HG02678 (cell line): Measurements from ENCODE around the gene AJUBA.
"Not testable (repeated sequence)": the region's sequence is repeated elsewhere in the genome, so short reads cannot be mapped to it uniquely, and the experiment has no call there.

Experiments used
- ATAC-seq: cut with Tn5 transposase; IDR thresholded peaks from one replicate; pipeline ENCODE4 v1.9.1; 2021; ENCODE audit warnings: mild to moderate bottlenecking, moderate library complexity; ENCODE audit not compliant: unreplicated experiment

Gene AJUBA

DNA sequence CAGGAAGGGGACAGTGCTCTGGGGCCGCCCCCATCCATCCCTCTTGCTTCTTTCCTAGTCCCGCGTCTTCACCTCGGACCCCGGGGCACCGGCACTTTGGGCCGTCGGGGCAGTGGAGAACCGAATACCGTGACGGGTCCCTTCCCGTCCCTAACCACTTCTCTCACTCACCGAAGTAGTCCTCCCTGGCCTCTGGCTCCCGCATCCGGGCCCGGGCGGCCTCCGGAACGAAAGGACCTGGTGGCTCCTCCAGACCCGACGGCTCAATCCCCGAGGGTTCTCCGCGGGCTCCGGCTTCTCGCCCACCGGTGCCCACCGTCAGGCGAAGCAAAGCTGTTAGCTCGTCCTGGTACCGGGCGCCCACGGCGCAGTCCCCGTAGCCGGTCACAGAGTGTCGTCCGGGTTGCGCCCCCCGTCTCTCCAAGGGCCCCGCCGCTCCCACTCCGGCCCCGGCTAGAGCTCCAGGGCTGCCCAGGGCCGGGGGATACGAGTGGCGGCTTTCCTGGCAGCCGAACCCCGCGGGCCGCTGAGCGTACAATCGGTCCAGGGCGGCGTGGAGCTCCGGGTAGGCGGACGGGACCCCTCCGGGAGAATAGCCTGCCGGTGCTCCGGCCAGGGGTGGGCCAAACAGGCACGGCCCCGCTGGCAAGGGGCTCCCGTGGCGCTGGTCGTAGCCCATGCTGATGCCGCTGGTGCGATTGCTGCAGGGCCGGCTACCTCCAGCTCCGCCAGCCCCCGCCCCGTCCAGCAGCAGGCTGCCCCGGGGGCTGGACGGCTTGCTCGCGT, 1.1 kb downstream of the AJUBA start:
- no peak for ATAC-seq

DNA sequence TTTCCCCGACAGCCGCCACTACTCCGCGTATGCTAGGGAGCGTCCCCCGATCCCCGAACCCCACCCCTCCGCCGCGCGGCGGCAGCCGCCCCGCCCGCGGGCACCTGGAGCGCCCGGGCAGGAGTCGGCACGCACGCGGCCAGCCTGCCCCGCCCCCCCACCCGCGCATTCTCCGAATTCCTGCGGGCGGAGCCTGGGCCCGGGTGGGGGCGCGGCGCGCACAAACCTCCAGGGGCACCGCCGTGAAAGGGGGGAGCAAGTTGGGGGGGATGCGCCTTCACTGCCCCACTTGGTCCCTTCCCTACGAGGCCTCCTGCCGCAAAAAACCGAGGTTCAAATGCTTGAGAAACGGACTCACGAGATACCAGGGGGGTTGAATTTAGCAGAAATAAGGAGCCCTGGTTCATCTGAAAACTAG, 1.7 kb downstream of the AJUBA start:
- no peak for ATAC-seq

DNA sequence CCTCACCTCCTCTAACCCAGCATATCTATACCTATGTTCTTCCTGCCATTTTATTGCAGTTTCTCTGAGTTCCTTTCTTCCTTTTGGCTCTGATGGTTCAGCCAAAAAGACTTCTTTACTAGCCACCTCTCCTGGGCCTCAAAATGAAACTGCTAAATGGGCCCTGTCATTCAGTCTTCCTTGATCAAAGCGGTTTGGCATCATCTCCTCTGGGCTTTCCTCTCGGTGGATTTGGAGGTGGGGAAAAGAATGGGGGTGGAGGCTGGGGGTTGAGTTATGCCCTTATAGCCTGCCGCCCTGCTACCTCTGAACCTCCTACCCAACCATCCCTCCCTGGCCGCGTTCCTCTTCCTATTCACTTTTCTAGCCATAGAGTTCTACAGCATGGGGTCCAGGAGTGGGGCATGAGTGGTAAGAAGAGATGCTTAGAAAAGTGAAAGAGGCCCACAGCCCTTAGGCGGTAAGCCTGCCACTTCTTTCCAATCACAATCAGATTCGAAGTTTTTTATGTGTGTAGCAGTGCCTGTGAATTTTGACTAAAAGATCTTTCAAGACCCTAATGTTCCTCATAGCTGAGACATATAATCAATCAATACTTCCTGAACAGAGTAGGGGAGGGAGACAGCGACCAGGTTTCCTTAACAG, 2.5 kb downstream of the AJUBA start:
- ATAC-seq = no peak

DNA sequence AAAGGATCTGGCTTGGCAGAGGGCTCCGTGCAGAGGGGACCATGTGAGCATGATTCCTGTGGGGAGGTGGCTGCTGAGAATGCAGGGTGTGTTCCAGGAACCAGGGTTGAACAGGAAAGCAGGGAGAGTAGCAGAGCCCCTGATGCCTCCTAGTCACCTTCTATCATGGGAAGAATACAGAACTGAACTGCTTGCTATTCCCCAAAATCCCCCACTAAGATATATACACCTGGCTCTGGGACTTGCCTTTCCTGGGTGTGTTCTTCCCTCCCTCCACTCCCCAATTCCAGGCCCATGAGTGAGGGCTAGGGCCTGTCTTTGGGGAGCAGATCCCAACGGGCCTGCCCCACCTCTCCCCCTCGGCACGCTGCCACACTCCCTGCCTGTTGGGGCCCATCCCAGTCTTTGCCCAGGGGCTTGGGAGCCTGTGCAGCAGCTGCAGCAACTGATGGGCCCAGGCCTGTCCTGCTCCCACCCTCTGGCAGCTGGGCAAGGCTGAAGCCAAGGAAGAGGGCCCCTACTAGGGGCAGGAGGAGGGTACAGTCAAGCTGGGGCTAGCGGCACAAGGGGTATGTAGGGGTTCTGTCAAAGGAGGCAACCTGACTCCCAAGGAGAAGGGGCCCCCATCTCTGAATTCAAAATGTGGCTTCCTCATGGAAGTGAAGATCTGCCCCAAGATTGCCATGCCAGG, 3.2 kb downstream of the AJUBA start:
- no peak for ATAC-seq

DNA sequence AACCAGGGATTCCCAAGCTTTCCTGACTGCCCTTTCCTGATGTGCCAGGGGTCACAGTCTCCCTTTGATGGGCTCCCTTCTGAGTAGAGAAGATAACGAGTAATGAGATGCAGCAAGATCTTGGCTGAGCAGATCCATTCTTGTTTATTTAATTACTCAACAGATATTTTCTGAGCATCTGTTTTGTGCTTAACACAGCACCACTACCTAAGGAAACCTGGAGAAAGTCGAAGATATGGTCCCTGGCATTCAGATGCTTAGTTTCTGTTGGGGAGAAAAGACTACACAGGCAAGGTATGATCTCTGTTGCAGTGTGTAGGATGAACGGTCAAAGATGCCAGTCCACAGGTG, 3.9 kb downstream of the AJUBA start:
- no peak for ATAC-seq

DNA sequence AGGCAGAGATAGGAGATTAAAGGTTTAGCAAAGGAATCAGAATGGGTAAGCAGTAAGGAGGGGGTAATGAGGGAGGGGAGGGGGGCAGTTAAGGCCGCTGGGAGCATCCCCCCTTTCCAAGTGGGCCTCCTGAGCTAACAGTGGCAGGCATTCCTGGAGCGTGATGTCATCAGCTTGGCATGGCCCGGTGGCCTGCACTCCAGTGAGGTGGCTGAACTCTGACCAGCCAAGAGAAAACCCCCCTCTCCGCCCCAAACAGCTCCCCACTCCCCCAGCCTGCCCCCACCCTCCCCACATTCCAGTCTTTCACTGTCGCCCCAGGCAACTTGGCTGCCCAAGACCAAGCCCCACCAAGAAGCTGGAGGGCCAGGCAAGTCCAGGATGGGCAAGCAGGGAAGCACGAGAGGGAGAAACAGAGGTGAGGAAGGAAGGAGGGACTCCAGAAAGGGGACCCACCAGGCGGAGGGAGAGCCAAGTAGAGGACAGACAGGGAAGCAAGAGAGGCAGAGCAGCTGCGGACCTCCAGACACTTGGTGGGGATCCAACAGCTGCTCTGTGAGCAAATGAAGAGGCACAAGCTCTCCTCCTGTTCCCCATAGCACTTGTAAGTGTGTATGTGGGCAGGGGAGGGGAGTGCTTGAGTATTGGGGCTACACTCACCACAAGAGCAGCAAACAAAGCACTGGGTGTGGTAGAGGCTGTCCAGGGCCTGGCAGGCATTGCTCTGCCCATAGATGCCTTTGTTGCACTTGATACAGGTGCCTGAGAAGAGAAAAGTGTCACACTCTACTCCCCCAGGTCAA, 4.5 kb downstream of the AJUBA start:
- ATAC-seq = no peak

DNA sequence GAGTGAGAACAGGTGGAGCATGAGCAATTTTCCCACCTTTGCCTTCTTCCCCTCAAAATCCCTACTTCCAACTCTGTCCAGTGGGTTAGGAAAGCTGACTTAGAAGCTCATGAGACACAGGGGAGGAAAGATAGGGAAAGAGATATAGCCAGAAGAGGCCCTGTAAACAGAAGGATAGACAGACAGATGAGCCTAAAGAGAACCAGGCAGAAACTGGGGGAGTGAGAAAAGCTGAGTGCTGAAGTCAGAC, 5.0 kb downstream of the AJUBA start:
- no peak for ATAC-seq

DNA sequence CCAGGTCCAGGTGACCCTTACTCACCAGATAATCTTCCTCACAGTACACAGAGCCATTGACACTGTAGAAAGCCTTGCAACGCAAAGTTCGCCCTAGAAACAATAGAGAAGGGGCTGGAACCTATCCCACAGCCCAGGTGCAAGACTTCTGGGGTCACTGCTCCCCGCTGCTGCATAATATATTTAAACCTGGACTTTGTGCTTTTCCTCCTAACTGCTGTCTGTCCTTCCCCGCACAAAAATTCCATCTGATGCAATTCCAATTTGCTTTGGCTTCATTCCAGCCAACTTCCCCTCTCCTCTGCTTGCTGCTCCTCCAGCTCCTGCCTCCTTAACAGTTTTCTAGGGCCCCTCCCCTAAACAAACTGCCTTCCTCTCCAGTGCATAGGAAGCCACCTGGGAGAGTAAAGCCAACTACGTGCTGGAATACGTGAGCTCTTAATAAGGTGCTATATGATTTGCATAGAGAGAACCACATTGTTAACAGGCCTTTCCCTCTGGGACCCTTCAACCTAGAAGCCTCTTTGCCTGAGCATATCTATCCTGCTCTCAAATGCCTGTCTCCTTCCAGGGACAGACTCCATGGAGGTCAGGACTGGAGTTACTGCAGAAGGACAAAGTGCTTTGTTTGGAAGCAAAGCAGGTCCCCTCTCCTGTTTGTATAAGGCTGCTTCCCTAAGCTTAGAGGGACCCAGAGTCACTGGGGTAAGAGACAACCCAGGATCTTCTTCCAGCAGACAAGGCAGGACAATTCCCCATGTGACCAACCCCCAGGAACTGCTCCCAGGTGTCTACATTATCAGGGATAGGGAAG, 5.5 kb downstream of the AJUBA start:
- no peak for ATAC-seq

DNA sequence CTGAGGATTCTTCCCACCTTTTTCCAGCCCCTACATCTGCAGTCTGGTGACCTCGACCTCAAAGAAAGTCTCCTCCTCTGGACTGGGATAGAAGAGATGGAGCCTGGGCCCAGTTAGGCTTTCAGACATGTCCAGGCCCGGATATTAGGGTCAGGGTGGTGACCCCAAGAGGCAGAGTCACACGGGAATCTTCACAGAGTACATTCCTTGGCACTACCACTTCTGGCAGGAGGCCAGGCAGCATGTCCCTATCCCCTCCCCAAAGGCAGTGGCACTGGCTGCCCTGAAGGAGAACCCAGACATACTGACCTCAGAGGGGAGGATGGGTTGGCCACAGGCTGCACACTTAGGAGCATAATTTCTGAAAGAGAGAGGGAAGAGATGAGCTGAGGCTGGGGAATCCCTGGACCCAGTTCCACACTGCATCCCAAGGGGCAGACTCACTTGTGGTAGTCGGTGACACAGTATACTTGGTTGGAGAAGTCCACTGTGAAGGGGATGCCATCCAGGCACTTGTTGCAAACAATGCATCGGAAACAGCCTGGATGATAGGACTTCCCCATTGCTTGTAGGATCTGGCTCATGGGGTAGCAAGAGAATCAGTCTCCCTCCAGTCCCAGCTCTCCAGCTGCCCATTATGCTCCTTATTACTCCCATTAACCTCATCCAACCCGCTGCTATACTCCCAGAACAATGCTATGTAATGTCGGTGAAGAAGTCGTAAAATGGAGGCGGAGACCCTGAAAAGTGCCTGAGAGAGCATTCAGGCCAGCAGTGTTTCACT, 7.6 kb downstream of the AJUBA start:
- ATAC-seq = no peak

DNA sequence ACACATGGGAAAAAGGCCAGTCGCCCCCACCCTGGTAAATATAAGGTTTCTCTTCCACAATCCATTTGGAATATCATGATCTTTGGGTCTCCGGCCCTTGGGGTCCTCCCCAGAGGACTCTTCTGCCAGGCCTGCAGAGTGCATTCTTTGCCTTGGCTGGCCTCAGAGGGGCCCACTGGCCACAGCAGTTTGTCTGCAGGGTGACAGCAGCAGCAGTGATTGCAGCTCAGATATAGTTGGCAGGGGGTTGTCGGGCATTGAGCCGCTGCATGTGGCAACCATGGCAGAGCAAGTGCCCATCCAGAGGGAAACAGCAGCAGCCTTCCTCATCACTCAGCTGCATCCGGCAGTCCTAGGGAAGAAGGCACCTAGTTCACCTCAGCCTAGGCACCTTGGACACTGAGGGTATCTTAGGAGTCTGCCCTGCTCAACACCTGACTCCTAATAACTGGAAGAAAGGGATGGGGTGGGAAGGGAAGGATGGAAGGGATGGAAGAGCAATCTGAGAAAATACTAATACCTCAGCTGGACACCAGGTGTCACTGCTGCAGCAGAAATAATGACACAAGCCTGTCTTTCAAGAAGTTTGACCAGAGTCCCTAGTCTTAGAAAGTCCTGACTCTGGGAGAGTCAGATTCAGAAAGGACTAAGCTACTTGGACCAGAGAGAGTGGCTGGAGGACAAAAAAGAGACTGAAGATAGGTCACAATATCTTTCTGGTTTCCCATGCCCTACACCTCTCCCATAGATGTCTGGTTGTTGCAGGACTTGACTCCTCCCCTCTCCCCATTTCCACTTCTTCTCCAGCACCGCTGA, 8.9 kb downstream of the AJUBA start:
- no peak for ATAC-seq

DNA sequence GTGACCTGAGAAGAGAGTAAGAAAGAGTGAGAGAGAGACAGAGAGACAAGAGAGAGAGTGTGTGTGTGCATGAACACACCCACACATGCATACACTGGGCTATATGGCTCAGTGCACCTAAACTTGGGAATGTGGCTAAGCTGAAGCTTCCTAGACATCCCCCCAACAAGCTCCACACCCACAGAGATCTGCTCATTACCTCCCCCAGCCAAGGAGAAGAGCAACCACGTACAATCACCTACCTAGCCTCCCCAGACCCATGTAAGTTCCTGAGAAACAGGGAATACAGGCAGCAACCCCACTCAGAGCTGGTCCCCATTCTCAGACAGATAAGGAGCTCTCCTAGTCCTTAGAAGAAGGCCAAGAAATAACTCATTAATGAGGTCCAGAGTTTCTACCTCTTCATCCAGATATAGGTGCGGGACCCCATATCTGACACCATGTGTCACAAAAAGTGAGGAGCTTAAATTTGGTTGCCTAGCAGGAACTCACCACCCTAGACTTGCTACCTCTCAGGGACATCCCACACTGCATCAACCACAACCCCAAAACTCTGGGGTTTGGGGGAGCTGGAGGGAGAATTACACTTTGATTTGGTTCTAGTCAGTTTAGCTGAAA, 9.9 kb downstream of the AJUBA start:
- no peak for ATAC-seq

DNA sequence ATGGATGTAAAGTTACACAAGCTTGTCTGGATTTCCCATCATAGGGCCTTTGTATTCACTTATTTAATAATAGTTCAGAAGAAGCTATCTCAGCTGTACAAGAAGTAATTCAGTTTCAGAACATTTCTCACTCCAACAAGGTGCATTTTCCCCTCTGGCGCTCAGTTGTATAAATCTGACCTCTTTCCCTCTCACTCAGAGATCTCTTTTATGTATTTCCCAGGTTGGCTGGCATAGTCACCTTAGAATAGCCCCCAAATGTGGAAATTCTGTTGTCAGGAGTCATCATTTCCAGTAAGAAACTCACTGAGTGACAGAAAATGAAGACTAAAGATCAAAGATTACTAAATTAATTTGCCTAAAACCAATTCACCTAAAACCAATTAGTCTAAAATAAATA, 11.2 kb downstream of the AJUBA start:
- ATAC-seq = no peak

DNA sequence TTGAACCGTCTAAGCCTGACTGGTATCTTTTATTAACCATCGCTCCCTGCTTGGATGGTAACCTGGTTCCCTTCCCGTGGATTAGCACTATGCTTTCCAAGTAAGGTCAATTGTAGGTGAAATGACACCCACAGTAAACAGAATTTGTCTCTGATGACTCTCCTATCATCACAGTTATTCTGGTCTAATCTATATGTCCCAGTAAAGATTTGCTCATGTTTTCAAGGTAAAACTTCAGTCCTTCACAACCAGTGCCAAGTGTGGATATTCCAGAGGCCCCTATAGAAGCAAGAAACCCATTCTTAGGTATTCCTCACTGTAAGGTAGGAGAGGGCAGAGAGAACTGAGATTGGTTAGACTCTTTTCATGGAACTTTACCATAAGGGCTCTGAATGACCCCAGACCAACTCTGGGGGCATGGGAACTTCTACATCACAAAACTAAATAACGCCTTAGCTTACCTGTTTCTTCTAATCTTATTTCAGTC, 15.5 kb downstream of the AJUBA start:
- ATAC-seq = no peak

DNA sequence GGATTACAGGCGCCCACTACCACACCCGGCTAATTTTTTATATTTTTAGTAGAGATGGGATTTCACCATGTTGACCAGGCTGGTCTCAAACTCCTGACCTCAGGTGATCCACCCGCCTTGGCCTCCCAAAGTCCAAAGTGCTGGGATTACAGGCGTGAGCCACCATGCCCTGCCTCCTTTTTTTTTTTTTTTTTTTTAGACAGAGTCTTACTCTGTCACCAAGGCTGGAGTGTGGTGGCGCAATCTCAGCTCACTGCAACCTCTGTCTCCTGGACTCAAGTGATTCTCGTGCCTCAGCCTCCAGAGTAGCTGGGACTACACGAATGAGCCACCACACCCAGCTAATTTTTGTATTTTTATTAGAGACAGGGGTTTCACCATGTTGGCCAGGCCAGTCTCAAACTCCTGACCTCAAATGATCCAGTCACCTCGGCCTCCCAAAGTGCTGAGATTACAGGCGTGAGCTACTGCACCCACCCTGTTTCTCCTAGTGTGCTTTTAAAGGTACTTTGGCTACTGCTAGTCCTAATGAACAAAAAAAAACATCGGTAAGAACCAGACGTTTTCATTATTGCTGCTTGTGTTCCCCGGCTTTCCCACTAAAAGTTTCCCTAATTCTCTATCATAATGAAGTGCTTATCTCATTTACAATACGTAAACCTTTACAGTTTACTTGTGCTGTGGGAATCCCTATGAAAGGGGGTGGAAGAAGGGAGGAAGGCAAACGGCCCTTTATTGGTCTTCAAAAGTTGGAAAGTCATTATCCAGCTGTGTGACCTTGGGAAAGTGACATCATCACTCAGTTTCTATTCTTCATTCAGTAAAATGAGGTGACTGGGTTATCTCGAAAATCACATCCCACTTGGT, 16.2 kb downstream of the AJUBA start:
- ATAC-seq = not testable (repeated sequence)

DNA sequence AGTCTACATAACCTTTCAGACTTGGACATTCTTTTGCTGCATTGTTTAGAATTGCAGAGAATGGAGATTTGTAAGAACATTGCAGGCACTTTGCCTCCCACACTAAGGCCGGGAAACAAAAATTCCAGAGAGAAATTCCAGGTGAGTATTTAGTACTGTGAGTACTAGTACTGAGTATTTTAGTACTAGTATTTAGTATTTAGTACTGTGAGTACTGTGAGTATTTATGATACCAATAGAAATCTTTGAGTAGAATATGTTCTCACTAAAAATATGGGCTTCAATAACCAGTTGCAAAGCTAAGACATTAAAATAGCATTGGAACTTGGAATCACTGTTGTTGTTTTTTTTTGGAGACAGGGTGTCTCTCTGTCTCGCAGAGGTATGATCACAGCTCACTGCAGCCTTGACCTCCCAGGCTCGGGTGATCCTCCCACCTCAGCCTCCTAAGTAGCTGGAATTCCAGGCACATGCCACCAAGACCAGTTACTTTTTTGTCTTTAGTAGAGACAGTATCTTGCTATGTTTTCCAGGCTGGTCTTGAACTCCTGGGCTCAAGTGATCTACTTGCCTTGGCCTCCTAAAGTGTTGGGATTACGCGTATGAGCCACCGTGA, 20.2 kb downstream of the AJUBA start:
- ATAC-seq = no peak

DNA sequence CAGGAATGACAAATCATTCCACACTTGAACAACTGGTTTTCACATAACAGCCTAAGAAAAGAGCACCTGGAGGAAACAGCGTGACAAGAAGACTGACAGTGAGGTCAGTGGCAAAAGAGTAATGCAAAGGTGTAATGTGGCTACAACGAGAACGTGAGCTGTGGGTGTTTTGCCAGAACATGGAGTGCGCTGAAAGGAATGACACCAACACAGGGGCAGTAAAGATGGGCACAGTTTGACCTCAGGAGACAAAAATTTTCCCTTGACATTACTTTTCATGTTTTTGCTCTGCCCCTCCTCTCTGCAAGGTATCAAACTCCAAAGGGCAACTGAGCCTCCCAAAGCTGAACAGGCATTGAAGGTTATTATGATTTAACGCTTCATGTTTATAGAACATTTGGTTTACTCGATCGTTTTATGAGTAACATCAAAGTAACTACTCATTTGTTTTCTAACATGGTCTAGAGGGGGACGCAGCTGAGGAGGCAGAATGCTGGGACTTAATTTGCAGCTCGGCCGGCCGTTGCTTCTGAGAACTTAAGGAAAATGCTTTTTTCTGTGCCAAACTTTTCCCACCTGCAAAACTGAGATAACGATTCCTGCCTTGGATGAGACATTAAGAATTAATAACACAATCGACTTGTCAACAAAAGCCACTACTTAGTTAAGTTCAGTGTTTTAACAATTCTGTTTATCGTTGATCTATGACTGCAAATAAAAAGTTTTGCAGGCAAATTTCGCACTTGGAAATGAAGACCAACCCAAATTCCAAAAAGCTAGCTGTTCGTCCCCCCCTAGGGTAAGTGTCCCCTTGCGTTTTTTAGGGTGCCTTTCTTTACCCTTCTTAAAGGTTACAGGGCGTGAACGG, 26.4 kb downstream of the AJUBA start:
- ATAC-seq = no peak
